ENCODE data around the gene DNHD1.
"Not testable (repeated sequence)": the region's sequence is repeated elsewhere in the genome, so short reads cannot be mapped to it uniquely, and the experiment has no call there.

DNA sequence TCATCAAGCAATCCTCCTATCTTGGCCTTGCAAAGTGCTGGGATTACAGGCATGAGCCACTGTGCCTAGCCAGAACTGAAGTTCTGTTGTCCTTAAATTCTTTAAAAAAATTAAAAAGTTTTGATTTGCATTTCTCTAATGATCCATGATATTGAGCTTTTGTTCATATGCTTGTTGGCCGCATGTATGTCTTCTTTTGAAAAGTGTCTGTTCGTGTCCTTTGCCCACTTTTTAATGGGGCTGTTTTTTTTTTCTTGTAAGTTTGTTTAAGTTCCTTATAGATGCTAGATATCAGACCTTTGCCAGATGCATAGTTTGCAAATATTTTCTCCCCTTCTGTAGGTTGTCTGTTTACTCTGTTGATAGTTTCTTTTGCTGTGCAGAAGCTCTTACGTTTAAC lies 24.9 kb downstream of the DNHD1 start:
- not testable (repeated sequence) for TF ChIP-seq ZNF274 (IDR thresholded peaks at IDR 0.05; ENCODE audit: low read depth, low read length); YY1 (IDR thresholded peaks at IDR 0.05; ENCODE audit: insufficient read depth, insufficient read length); SUZ12 (IDR thresholded peaks at IDR 0.05; ENCODE audit: extremely low read depth, insufficient read depth, insufficient read length)

All from NT2/D1 (cell line).